ENCODE measurements around the gene HSF2. TPM values are rescaled to one million over a fixed set of nuclear protein-coding genes. Genes with fewer than 3 reads are reported as not detected.
A peak's percentile ranks its signal among the peaks of the same experiment; 100 is the strongest.
"Not testable (repeated sequence)": the region's sequence is repeated elsewhere in the genome, so short reads cannot be mapped to it uniquely, and the experiment has no call there.

Gene HSF2
- total and polyA plus RNA-seq, 4 donors, result 2.2 to 7.9 (median 6.3) TPM

DNA sequence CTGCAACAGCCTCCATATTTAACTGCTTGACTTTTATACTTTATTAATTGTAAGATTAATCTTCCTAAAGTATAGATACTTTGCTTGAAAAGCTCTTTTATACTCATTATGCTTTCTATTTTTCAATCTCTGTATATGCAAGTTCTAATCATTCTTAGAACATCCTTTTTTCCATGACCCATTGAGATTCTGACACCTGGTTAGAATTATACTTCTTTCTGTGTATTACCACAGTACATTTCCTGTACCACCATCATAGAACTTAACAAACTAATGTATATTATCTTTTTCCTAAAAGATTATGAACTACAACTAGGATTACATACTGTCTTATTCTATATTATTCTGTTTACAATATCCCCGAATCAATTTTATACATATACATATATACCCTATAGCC, 58.6 kb downstream of the HSF2 start:
- WGBS, result 98% methylated on average over 1 of the region's 1 CpG
- TF ChIP-seq HNF4A (conservative IDR thresholded peaks at IDR 0.05) (no peak), NR2F2 (IDR thresholded peaks at IDR 0.05) (no peak)
- TF ChIP-seq, protein P1, sequence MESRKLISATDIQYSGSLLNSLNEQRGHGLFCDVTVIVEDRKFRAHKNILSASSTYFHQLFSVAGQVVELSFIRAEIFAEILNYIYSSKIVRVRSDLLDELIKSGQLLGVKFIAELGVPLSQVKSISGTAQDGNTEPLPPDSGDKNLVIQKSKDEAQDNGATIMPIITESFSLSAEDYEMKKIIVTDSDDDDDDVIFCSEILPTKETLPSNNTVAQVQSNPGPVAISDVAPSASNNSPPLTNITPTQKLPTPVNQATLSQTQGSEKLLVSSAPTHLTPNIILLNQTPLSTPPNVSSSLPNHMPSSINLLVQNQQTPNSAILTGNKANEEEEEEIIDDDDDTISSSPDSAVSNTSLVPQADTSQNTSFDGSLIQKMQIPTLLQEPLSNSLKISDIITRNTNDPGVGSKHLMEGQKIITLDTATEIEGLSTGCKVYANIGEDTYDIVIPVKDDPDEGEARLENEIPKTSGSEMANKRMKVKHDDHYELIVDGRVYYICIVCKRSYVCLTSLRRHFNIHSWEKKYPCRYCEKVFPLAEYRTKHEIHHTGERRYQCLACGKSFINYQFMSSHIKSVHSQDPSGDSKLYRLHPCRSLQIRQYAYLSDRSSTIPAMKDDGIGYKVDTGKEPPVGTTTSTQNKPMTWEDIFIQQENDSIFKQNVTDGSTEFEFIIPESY (IDR thresholded peaks at IDR 0.05), result no peak
- H3K4me3 ChIP-seq (ENCODE audit: low read depth in 1 of 3, low read length in 3 of 3), result no peak overlapping the region
- peaks cover 4 to 24% (median 8%) of the 10 kb centered on the region in 4 donors for H3K4me1 ChIP-seq (ENCODE audit: control insufficient read depth in 4 of 4, insufficient read depth in 4 of 4, low read length in 3 of 4)
- H3K9ac ChIP-seq (ENCODE audit: low read depth in 1 of 2, low read length in 2 of 2), result no peak overlapping the region
- H3K9me3 ChIP-seq (ENCODE audit: control insufficient read depth in 4 of 4, low read length in 3 of 4), result no peaks in the 10 kb centered on the region
- DNase-seq (ENCODE audit: low spot score), result no peak
- H3K27me3 ChIP-seq (ENCODE audit: control insufficient read depth in 4 of 4, insufficient read depth in 4 of 4, low read length in 3 of 4), result no peaks in the 10 kb centered on the region
- no peak overlapping the region for H3K27ac ChIP-seq (ENCODE audit: low read depth in 1 of 2, low read length in 2 of 2)
- H3K36me3 ChIP-seq (ENCODE audit: control insufficient read depth in 4 of 4, insufficient read depth in 3 of 4, low read depth in 1 of 4, low read length in 3 of 4), result peaks cover 3 to 30% (median 22%) of the 10 kb centered on the region in 4 donors

DNA sequence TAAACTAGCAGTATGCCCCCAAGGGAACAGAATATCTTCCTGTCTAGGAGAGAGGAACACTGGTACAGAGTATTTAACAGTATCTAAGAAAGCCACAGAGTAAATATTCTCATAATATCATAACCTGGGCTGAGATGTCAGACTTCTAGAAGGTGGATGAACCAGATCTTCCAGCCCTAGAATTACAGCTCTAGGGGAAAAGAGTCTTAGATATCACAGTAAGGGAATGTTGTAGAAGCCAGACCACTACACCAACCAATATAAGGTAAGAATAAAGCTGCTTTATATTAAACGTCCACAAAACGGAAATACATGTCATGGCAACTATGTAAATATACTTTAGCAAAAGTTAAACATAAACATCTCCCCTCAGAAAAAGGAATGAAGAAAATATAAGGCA, 59.8 kb downstream of the HSF2 start:
- TF ChIP-seq HNF4A (conservative IDR thresholded peaks at IDR 0.05), result no peak
- TF ChIP-seq GABPA (IDR thresholded peaks at IDR 0.05 in 1 of 2, conservative IDR thresholded peaks at IDR 0.05 in 1 of 2), result no peak
- no peak for DNase-seq (ENCODE audit: low spot score)
- 57% methylated on average over 2 of the region's 2 CpGs for WGBS

DNA sequence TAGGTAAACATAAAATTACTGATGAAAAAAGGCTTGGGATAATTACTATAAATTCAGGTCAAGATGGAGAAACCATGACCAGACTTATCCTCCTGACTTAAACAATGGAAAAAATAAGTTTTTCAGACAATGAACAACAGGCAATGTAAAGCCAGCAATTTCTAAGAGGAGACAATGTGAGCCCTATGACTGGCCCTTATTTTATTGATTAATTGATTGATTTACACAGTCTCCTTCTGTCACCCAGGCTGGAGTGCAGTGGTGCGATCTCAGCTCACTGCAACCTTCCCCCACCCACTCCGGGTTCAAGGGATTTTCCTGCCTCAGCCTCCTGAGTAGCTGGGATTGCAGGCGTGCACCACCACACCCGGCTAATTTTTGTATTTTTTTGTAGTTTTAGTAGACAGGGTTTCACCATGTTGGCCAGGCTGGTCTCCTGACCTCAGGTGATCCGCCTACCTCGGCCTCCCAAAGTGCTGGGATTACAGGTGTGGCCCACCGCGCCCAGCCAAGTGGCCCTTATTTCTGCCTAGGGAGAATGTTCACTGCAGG, 60.5 kb downstream of the HSF2 start:
- whole genome bisulfite sequencing, result 92% methylated on average over 8 of the region's 8 CpGs
- peaks cover 4 to 12% (median 7%) of the 10 kb centered on the region in 4 donors for H3K36me3 ChIP-seq (ENCODE audit: control insufficient read depth in 4 of 4, insufficient read depth in 3 of 4, low read depth in 1 of 4, low read length in 3 of 4)
- H3K9me3 ChIP-seq (ENCODE audit: control insufficient read depth in 4 of 4, low read length in 3 of 4); H3K27me3 ChIP-seq (ENCODE audit: control insufficient read depth in 4 of 4, insufficient read depth in 4 of 4, low read length in 3 of 4); DNase-seq (ENCODE audit: low spot score); H3K9ac ChIP-seq (ENCODE audit: low read depth in 1 of 2, low read length in 2 of 2); H3K4me3 ChIP-seq (ENCODE audit: low read depth in 1 of 3, low read length in 3 of 3); H3K27ac ChIP-seq (ENCODE audit: low read depth in 1 of 2, low read length in 2 of 2): not testable (repeated sequence)
- peaks cover 6 to 24% (median 8%) of the 10 kb centered on the region in 4 donors for H3K4me1 ChIP-seq (ENCODE audit: control insufficient read depth in 4 of 4, insufficient read depth in 4 of 4, low read length in 3 of 4)

More for the DNA sequence above, 59.8 kb downstream of the HSF2 start:
- peaks cover 4 to 24% (median 8%) of the 10 kb centered on the region in 4 donors for H3K4me1 ChIP-seq (ENCODE audit: control insufficient read depth in 4 of 4, insufficient read depth in 4 of 4, low read length in 3 of 4)
- no peaks in the 10 kb centered on the region for H3K9me3 ChIP-seq (ENCODE audit: control insufficient read depth in 4 of 4, low read length in 3 of 4)
- H3K9ac ChIP-seq (ENCODE audit: low read depth in 1 of 2, low read length in 2 of 2), result no peak overlapping the region
- no peak overlapping the region for H3K27ac ChIP-seq (ENCODE audit: low read depth in 1 of 2, low read length in 2 of 2)
- no peaks in the 10 kb centered on the region for H3K27me3 ChIP-seq (ENCODE audit: control insufficient read depth in 4 of 4, insufficient read depth in 4 of 4, low read length in 3 of 4)
- H3K36me3 ChIP-seq (ENCODE audit: control insufficient read depth in 4 of 4, insufficient read depth in 3 of 4, low read depth in 1 of 4, low read length in 3 of 4), result peaks cover 3 to 19% (median 13%) of the 10 kb centered on the region in 4 donors
- no peak overlapping the region for H3K4me3 ChIP-seq (ENCODE audit: low read depth in 1 of 3, low read length in 3 of 3)

DNA sequence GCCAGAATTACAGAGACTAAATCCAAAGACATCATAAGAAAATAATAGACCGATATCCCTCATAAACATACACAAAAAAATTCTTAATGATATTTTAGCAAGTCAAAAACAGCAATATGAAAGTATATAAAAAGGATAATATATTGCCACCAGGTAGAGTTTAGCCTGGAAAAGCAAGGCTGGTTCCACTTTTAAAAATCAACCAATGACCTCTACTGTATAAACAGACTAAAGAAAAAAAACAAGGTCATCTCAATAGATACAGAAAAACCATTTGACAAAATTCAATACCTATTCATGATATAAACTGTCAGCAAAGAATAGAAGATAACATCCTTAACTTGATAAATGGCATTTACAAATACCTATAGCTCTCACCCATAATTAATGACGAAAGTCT, 62.4 kb downstream of the HSF2 start:
- no peak for DNase-seq (ENCODE audit: low spot score)
- no peak overlapping the region for H3K4me3 ChIP-seq (ENCODE audit: low read depth in 1 of 3, low read length in 3 of 3)
- H3K27ac ChIP-seq (ENCODE audit: low read depth in 1 of 2, low read length in 2 of 2), result no peak overlapping the region
- peaks cover 0 to 5% (median 2%) of the 10 kb centered on the region in 4 donors for H3K36me3 ChIP-seq (ENCODE audit: control insufficient read depth in 4 of 4, insufficient read depth in 3 of 4, low read depth in 1 of 4, low read length in 3 of 4)
- H3K9me3 ChIP-seq (ENCODE audit: control insufficient read depth in 4 of 4, low read length in 3 of 4), result no peaks in the 10 kb centered on the region
- TF ChIP-seq, protein P2, sequence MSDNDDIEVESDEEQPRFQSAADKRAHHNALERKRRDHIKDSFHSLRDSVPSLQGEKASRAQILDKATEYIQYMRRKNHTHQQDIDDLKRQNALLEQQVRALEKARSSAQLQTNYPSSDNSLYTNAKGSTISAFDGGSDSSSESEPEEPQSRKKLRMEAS (IDR thresholded peaks at IDR 0.05), result no peak
- TF ChIP-seq SP1 (IDR thresholded peaks at IDR 0.05), result no peak
- TF ChIP-seq GABPA (IDR thresholded peaks at IDR 0.05 in 1 of 2, conservative IDR thresholded peaks at IDR 0.05 in 1 of 2), result peak in 1 of 2 donors; percentile 8
- TF ChIP-seq EGR1 (IDR thresholded peaks at IDR 0.05; ENCODE audit: low read depth in 2 of 2), result no peak
- WGBS, result 83% methylated on average over 2 of the region's 2 CpGs
- H3K9ac ChIP-seq (ENCODE audit: low read depth in 1 of 2, low read length in 2 of 2), result no peak overlapping the region
- H3K27me3 ChIP-seq (ENCODE audit: control insufficient read depth in 4 of 4, insufficient read depth in 4 of 4, low read length in 3 of 4), result no peaks in the 10 kb centered on the region
- H3K4me1 ChIP-seq (ENCODE audit: control insufficient read depth in 4 of 4, insufficient read depth in 4 of 4, low read length in 3 of 4), result peaks cover 6 to 24% (median 8%) of the 10 kb centered on the region in 4 donors

All from liver (tissue), 9 donors.